HUES64 (cell line): ENCODE results near the gene TBX15.
"Not testable (repeated sequence)": the region's sequence is repeated elsewhere in the genome, so short reads cannot be mapped to it uniquely, and the experiment has no call there.

Experiments used
- H3K27ac ChIP-seq: 2 replicates; pipeline ENCODE4 v1.7.0; 2013; ENCODE audit warnings: low read depth, low read length, inconsistent platforms
- H3K27me3 ChIP-seq: 2 replicates; pipeline ENCODE4 v1.6.1; 2013; ENCODE audit warnings: mild to moderate bottlenecking, low read length; ENCODE audit not compliant: insufficient read depth
- H3K36me3 ChIP-seq: 2 replicates; pipeline ENCODE4 v1.6.1; 2013; ENCODE audit warnings: mild to moderate bottlenecking, low read length; ENCODE audit not compliant: insufficient read depth
- H3K4me1 ChIP-seq: 2 replicates; pipeline ENCODE4 v1.6.1; 2013; ENCODE audit warnings: mild to moderate bottlenecking, low read length, moderate library complexity; ENCODE audit not compliant: insufficient read depth
- H3K4me3 ChIP-seq: 2 replicates; pipeline ENCODE4 v1.5.1; 2013; ENCODE audit warnings: mild to moderate bottlenecking, low read length, moderate library complexity
- H3K9ac ChIP-seq: 2 replicates; pipeline ENCODE4 v1.6.1; 2013; ENCODE audit warnings: mild to moderate bottlenecking, low read depth, low read length
- H3K9me3 ChIP-seq: 2 replicates; pipeline ENCODE4 v1.6.1; 2013; ENCODE audit warnings: low read depth, low read length; ENCODE audit not compliant: insufficient read depth
- WGBS: fragments of 150-250, 120-280 bp; methylation state at CpG from one replicate; pipeline ENCODE4 v1.1.7; 2013; ENCODE audit warnings: missing lambda C conversion rate; 5-methylcytosine and 5-hydroxymethylcytosine counted together

Gene TBX15

DNA sequence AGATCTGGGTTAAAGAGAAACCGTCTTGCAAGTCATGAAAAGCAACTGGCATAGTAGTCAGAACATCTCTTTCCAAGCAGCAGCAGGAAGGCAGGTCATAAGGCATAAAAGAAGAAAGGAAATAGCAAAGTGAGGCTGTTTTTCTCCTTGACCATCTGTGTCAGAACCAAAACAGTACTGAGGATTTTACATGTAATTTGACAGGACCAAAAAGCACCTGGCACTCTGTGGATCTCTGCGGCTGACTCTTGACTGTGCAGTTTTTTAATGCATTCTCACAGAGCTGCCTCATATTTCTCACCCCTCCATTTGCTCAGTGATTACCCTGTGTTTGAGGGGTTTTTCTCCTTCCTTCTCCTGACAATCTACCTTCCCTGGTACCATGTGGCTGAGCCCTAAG, 17.7 kb downstream of the TBX15 start:
- WGBS, result 98% methylated on average over 2 of the region's 2 CpGs
- Histone ChIP-seq H3K9ac (no peak overlapping the region), H3K4me1 (no peaks in the 10 kb centered on the region), H3K4me3 (no peak overlapping the region), H3K27me3 (peaks cover 14% of the 10 kb centered on the region), H3K27ac (no peak overlapping the region), H3K36me3 (no peaks in the 10 kb centered on the region), H3K9me3 (no peaks in the 10 kb centered on the region)

DNA sequence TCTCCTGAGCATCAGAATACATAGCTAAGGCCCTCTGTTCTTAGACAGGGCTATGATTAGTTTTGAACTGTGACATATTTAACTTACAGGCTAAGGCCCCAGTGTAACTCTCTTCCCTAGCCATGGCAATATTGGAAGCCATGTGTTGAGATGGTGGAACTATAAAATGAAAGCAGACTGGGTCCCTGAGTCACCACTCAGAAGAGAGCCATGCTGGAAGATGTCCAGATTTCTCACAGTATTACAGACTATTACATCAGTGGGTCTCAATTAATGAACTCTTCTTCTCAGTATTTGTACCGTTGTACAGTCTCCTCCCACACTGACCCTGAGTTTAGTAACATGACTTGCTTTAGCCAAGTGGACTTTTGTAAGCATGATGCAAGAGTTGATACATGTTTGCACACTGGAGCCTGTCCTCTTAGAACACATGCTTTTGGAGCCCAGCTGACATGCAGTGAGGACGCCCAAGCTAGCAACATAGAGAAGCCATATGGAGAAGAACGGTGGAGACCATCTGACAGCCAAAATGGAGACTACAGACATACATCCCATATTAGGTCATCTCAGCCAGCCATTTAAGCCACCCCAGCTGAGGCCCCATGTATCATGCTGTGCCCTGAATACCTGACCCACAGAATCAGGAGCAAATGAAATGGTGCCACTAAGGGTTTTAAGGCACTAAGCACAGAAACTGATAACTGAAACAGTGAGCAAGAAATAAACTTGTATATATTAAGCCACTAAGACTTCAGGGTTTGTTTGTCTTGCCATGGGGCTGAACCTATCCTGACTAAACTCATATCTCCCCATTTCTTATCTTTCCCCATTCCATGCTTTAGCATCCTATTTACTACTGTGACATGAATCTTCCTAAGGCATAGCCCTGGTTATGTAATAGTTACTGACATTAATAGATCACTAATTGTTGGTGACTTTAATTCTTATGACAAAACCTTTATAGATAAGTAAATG, 24.4 kb downstream of the TBX15 start:
- no peak overlapping the region for H3K27ac ChIP-seq
- H3K4me1 ChIP-seq, result peaks cover 26% of the 10 kb centered on the region
- H3K4me3 ChIP-seq, result no peak overlapping the region
- no peak overlapping the region for H3K9ac ChIP-seq
- H3K9me3 ChIP-seq, result no peaks in the 10 kb centered on the region
- H3K36me3 ChIP-seq, result no peaks in the 10 kb centered on the region
- WGBS, result 93% methylated on average over 3 of the region's 3 CpGs
- H3K27me3 ChIP-seq, result no peaks in the 10 kb centered on the region

DNA sequence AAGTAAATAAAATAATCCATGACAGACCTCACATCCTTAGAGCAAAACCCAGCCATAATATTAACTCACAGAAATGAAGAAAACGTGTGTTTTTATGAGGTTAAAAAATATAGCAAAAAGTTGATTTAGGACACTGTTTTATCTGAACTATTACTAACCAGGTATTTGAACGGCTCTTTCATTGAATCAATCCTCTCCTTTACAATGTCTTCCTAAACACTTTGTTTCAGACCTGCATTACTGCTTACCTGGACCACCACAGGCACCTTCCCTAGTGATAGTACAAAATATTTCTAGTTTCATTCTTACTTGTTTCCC, 25.0 kb downstream of the TBX15 start:
- H3K27me3 ChIP-seq, result no peaks in the 10 kb centered on the region
- peaks cover 26% of the 10 kb centered on the region for H3K4me1 ChIP-seq
- no peak overlapping the region for H3K9ac ChIP-seq
- H3K9me3 ChIP-seq, result no peaks in the 10 kb centered on the region
- H3K4me3 ChIP-seq, result no peak overlapping the region
- 95% methylated on average over 1 of the region's 2 CpGs for WGBS
- no peaks in the 10 kb centered on the region for H3K36me3 ChIP-seq
- H3K27ac ChIP-seq, result no peak overlapping the region

DNA sequence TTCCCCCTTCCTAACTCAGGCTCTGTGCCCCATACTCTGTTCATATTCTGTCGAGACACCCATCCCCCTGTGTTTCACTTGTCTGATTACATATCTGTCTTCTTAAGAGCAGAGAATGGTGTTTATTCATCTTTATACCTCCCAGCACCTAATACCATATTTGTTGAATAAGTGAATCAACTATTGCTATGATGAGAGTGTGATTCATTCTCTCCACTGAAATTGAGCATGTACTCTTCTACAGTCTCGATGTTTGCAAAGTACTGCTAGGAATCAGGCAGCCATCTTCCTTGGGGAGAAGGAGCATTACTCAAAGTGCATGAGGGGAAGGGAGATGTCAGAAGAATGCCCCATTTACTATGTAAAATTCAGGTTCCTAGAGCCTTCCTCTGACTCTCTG, 27.0 kb downstream of the TBX15 start:
- Histone ChIP-seq H3K36me3 (no peaks in the 10 kb centered on the region), H3K4me1 (peaks cover 26% of the 10 kb centered on the region), H3K27me3 (no peaks in the 10 kb centered on the region), H3K9ac (no peak overlapping the region), H3K4me3 (no peak overlapping the region), H3K9me3 (no peaks in the 10 kb centered on the region), H3K27ac (no peak overlapping the region)
- WGBS, result 100% methylated on average over 2 of the region's 2 CpGs

DNA sequence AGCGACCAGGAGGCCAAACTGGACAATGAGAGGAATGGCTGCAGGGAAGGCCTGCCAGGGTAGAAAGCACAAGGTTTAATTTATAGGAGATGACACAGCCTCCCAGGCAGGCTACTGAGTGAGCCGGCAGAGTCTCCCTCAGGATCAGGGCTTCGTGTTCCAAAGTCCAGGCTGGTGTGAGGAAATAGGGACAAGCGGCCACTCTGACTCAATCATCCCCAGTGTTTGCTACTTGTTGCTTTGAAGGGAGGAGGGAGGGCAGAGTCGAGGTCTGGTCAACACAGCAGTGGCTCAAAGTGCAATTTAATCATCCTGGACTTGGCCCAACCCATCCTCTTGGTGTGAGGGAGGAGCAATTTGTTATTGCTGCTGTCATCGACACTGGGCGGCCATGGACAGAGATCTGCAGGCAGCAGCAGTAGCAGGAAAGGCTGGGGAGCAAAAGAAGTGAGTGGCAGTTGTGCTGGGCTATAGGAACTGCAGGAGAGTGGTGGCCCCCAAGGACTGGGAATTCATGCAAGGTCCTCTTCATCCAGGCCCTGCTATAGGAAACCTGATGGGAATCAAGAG, 27.5 kb downstream of the TBX15 start:
- H3K9ac ChIP-seq, result no peak overlapping the region
- 71% methylated on average over 7 of the region's 7 CpGs for WGBS
- peak overlapping the region; percentile 6; the same call in 1 of the 2 replicates for H3K27ac ChIP-seq
- no peaks in the 10 kb centered on the region for H3K9me3 ChIP-seq
- H3K4me3 ChIP-seq, result no peak overlapping the region
- peaks cover 26% of the 10 kb centered on the region for H3K4me1 ChIP-seq
- no peaks in the 10 kb centered on the region for H3K36me3 ChIP-seq
- no peaks in the 10 kb centered on the region for H3K27me3 ChIP-seq

DNA sequence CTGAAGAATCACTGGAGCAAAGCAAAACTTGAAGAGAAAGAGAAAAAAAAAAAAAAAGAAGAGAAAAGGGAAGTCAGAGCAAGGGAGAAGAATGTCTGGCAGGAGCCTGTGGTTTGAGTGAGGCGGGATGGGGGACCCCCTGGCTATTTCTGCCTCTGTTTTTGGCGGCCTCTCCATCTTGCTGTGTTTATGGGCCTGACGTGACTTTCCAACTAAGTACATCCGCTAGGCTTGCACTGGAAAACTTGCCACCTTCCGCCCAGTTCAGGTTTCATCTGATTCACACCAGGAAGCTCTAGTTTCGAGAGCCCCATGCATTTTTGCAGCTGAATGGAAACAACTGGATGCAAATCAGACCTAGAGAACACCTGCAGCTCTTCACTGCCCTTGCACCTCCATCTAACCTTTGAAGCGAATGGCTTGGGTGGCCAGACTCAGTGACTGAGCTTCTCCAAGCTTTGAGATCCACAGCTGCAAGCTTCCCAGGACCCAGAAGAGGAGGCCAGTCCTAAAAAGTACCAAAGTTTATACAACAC, 28.0 kb downstream of the TBX15 start:
- Histone ChIP-seq H3K36me3 (no peaks in the 10 kb centered on the region), H3K27ac (peak overlapping the region; percentile 18; the same call in 1 of the 2 replicates), H3K9me3 (no peaks in the 10 kb centered on the region), H3K9ac (no peak overlapping the region), H3K27me3 (no peaks in the 10 kb centered on the region), H3K4me1 (peaks cover 26% of the 10 kb centered on the region), H3K4me3 (no peak overlapping the region)
- 27% methylated on average over 7 of the region's 7 CpGs for WGBS

DNA sequence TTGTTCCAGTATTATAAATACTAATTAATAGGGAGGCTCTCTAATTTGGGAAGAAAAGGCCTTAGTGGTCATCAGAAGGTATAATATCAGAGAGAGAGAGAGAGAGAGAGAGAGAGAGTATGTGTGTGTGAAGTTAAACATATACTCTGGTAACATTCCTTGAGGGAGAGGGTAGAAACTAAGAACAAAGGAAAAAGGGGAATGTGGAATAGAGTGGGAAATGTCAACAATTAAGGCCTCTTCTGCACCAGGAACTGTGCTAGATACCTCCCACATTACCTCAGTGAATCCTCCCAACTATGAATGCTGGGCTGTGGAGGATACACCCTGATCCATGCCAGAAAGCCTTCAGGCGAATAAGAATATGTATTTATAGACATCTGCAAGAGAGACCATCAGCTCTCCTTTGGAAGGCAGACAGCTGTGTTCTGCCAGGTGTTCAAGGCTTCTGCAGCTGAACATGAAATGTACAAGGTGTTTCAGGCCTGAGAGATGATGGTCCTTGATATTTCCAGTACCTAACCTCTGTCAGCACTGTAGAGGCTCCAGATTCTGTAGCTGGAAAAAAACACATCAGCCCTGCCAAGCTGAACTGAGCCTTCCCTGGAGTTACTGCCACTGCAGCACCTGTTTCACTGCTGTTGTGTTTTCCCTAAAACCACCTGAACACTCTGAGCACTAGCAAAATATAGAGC, 29.1 kb downstream of the TBX15 start:
- H3K4me3 ChIP-seq, result no peak overlapping the region

DNA sequence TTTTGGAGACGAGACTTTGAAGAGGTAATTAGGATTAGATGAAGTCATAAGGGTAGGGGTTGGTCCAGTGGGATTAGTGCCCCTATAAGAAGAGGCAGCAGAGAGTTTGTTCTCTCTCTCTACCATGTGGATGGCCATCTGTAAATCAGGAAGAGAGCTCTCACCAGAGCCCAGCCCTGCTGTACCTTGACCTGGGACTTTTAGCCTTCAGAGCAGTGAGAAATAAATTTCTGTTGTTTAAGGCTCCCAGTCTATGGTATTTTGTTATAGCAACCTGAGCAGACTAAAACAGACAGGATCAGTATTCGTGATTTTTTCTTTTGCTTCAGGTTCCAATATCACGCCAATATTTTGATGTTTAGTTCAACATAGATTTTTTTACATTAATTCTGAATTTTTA, 30.0 kb downstream of the TBX15 start:
- no peaks in the 10 kb centered on the region for H3K27me3 ChIP-seq
- H3K9ac ChIP-seq, result no peak overlapping the region
- no peaks in the 10 kb centered on the region for H3K36me3 ChIP-seq
- H3K4me3 ChIP-seq, result no peak overlapping the region
- no peak overlapping the region for H3K27ac ChIP-seq
- H3K9me3 ChIP-seq, result no peaks in the 10 kb centered on the region
- WGBS, result 78% methylated on average over 2 of the region's 3 CpGs
- peaks cover 23% of the 10 kb centered on the region for H3K4me1 ChIP-seq

More for the DNA sequence above, 29.1 kb downstream of the TBX15 start:
- Histone ChIP-seq H3K36me3 (no peaks in the 10 kb centered on the region), H3K9me3 (no peaks in the 10 kb centered on the region), H3K9ac (no peak overlapping the region), H3K27me3 (no peaks in the 10 kb centered on the region), H3K4me1 (peaks cover 23% of the 10 kb centered on the region), H3K27ac (no peak overlapping the region)
- 95% methylated on average over 1 of the region's 1 CpG for WGBS

DNA sequence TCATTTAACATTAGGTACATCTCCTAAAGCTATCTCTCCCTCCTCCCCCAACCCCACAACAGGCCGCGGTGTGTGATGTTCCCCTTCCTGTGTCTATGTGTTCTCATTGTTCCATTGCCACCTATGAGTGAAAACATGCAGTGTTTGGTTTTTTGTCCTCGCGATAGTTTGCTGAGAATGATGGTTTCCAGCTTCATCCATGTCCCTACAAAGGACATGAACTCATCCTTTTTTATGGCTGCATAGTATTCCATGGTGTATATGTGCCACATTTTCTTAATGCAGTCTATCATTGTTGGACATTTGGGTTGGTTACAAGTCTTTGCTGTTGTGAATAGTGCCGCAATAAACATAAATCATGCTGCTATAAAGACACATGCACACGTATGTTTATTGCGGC, 30.6 kb downstream of the TBX15 start:
- not testable (repeated sequence) for H3K27ac ChIP-seq

DNA sequence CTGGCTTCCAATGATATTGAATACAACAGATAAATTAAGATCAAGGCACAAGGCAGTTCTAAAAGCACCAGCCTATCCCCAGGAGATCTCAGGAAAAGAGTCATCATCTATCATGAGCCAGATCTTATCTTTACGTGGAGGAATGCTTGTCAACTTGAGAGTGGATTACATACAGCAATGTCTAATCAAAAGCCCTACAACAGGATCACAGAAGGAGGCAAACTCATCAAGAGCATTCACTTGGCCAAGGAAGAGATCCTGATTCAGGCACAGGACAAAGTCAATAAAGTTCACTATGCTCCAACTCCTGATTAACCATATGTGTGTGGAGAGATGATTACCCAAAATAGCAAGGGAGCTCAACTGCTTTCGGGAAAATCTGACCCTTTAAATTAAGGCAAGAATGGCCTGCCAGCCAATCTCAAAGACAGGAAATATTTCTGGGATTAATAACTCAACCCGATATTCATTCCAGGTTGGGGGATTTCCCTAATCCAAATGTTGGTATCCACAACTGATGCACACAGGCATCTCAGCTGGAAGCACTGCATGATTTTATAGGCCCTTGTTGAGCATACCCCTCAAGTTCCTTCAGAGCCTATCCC, 33.7 kb downstream of the TBX15 start:
- WGBS, result 74% methylated on average over 3 of the region's 3 CpGs
- no peaks in the 10 kb centered on the region for H3K27me3 ChIP-seq
- H3K36me3 ChIP-seq, result no peaks in the 10 kb centered on the region
- H3K9me3 ChIP-seq, result no peaks in the 10 kb centered on the region
- no peak overlapping the region for H3K4me3 ChIP-seq
- H3K27ac ChIP-seq, result no peak overlapping the region
- no peak overlapping the region for H3K9ac ChIP-seq
- peaks cover 5% of the 10 kb centered on the region for H3K4me1 ChIP-seq

More for the DNA sequence above, 30.6 kb downstream of the TBX15 start:
- not testable (repeated sequence) for H3K36me3 ChIP-seq, H3K4me3 ChIP-seq, H3K9me3 ChIP-seq, H3K27me3 ChIP-seq, H3K9ac ChIP-seq
- H3K4me1 ChIP-seq, result peaks cover 23% of the 10 kb centered on the region
- WGBS, result 96% methylated on average over 2 of the region's 7 CpGs
